NCI-H82 (cell line): ENCODE data around the gene PPP6R2.

Experiments used
- DNase-seq: peaks from one replicate; lab custom pipeline; 2025; lab: John Stamatoyannopoulos, UW

Gene PPP6R2

DNA sequence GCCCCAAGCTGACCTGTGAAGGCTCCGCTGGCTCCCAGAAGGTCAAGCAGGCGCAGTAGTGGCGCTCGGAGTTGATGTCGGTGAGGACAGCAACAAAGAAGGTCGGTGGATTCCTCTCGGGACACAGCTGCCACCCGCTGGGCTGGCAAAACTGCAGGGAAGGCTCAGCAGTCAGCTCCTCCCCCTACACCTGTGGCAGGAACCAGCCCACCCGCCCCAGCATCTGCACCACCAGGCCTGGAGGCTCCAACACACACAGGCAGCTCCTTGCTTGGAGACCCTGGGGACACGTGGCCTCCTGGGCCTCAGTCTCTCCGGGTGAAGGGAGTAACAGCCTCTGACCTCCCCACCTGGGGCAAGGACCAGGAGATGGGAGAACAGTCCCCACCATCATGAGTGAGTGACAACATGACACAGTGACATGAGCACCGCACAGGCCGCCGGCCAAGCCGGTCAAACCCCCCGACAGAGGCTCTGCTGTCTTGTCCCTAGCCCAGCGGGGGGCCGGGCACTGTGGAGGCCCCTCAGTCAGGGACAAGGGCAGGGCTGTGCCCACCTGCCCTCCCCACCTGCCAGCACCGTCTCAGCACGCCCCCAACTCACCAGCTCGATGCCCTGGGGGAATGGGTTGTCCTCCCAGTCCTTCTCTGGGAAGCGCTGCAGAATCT lies 124.8 kb downstream of the PPP6R2 start:
- DNase-seq, result no peak

DNA sequence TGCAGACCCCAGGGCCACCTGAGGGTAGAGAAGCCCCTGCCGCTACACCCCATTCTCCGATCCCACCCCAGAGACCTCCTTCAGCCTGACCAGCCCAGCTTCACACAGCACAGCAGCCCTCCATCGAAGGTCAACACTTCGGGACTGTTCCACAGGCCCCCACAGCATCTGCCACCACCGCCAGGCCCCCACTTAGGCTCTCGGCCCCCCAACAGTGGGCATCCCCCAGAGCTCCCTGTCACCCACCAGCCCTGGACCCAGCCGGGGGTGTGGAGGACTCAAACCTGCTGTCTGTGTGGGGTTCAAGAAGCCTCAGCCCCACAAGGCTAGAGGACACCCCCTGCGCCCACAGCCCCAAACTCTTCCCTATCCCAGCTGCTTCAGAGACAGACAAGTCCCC lies 125.5 kb downstream of the PPP6R2 start:
- DNase-seq, result no peak

DNA sequence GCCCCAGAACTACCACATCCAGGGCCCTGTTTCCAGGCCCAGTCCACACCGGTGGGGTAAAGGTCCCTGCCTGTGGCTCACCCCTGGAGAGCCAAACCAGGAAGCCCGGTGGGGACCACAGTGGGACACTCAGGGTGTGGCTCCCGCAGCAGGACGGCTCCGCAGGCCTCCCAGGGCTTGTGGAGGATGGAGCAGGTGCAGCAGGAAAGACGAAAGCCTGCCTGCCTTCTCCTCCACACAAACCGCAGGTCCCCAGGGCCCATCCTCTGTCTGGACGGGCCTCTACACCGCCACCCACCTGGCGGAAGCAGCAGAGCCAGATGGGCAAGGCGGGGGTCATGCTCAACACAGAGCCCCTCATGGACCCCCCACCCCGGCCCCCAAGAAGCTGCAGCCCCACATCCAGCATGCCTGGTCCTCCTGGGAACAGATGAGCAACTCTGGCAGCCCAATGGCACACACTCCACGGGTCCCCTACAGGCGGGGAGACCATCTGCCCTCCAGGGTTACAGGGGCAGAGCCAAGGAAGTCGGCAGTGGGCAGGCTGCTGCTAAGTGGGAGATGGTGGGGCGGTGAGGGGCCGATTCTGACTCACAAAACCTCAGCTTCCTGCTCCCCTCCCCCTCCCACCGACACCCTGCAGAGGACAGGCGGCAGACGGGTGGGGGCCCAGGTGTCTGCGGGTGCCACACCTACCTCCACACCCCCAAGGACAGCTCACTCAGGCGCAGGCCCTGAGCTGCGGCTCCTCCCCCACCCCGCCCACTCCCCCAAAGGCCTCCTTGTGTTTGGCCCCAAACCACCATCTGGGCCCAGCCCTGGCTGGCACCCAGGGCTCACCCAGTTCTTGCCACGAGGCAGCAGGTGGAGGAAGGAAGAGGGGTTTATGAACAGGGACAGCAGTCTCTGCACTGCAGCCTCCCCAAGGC lies 126.5 kb downstream of the PPP6R2 start:
- DNase-seq, result peak; percentile 24

DNA sequence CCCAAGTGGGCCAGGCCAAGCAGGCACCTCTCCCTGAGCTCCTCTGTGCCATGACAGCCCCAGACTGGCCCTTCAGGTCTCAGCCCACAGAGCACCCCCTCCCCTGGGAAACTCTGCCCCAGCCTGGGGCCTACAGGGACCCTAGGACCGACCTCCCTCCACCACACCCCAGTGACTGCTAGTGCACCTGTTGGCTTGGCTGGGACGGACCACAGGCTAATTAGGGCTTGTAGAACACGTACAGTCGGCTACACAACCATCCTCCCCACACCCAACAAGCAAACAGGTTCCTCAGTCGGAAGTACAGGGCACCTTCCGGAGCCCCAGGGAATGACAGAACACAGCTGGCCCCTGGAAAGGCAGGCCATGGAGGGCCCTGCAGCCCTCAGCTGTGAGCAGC lies 127.4 kb downstream of the PPP6R2 start:
- no peak for DNase-seq

DNA sequence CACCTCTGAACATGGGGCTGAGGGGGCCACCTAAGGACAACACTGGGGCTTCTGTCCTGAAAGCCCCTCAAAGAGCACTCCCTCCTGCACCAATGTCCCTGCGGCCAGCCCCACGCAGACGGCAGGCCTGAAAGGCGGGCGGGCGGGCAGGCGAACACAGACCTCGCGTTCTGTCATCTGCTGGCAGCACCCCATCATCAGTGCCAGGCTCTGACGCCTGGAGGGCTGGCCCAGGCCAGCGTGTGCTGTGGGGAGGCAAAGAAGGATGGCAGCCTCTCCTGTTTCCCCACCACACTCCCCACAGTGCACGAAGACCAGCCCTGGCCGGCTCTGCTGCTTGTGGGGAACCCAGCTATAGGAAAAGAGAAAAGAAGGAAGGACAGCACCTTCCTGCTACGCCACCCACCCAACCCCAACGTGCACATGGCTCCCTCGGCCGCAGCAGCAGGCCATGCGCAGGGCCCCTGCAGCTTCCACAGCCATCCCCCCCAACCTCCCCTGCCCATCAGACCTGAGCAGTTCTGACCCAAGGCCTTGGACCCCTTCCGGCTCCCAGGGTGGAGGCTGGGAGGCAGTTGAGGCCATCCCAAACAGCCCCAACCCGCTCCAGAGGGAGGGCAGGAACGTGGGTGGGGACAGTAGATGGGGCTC lies 128.2 kb downstream of the PPP6R2 start:
- no peak for DNase-seq

DNA sequence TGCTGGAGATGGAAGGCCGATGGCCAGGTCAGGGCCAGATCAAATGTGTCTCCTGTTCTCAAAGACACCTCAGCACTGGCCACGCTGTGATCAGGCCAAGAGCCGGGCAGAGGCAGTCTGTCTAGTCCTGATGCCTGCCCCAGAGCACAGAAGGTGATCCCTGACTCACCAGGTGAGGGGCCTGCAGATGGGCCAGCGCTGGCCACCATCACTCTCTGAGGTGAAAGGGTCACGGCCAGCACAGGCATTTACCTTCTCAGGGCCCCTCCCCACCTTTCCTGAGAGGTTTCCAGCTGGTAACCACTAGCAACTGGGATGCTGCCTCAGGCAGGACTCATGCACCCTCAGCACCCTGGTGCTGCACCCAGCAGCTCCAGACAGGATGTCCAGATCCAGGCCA lies 128.8 kb downstream of the PPP6R2 start:
- DNase-seq, result no peak

DNA sequence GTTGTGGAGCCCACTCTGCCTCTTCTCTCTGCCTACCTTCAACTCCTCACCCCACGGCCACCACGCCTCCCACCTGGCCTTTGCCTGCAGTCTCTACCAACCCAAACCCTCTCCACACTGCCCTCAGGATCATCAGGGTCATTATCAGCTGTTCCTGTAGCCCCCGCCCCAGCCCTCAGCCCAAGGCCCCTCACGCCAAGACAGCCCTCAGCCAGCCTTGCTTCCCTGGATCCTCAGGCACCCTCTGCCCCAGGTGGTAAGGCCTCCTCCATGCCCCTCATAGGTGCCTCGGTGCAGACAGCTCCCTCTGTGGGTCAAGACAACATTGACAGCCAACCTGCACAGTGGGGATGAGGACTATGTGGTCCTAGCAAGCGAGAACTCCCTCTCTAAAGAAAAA lies 130.0 kb downstream of the PPP6R2 start:
- peak; percentile 57 for DNase-seq

DNA sequence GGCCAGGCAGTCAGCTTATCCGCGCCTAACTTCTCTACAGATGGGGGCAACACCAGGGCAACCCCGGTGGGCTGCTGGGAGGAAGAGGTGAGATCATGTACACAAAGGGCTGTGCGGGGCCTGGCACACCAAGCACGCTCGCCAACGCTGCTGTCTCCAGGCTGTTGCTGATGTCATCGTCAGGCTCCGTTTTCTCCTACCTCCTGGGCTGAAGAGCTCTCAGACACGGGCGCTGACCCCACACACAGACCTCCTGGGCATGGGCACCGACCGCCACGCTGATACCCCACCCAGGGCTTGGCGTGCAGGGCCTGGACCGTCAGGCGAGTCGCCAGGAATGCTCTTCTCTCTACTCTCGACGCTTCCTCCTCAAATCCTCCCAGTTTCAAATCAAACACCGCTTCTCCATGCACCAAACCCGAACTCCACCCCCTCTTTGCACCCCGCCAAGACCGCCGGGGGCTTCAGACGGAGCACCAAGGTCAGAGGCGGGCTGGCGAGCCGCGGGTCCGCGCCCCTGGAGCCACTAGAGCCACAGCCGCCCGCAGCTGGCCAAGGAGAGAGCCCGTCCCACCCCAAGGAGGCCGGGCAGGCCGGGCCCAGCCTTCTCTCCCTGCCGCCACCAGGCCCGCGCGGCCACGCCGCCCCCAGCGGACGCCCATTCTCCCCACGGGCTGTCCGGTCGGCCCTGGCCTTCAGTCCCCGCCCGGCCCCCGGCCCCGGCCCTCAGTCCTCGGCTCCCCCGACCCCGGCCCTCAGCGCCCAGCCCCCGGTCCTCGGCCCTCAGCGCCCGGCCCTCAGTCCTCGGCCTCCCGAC lies 130.9 kb downstream of the PPP6R2 start:
- DNase-seq, result no peak

DNA sequence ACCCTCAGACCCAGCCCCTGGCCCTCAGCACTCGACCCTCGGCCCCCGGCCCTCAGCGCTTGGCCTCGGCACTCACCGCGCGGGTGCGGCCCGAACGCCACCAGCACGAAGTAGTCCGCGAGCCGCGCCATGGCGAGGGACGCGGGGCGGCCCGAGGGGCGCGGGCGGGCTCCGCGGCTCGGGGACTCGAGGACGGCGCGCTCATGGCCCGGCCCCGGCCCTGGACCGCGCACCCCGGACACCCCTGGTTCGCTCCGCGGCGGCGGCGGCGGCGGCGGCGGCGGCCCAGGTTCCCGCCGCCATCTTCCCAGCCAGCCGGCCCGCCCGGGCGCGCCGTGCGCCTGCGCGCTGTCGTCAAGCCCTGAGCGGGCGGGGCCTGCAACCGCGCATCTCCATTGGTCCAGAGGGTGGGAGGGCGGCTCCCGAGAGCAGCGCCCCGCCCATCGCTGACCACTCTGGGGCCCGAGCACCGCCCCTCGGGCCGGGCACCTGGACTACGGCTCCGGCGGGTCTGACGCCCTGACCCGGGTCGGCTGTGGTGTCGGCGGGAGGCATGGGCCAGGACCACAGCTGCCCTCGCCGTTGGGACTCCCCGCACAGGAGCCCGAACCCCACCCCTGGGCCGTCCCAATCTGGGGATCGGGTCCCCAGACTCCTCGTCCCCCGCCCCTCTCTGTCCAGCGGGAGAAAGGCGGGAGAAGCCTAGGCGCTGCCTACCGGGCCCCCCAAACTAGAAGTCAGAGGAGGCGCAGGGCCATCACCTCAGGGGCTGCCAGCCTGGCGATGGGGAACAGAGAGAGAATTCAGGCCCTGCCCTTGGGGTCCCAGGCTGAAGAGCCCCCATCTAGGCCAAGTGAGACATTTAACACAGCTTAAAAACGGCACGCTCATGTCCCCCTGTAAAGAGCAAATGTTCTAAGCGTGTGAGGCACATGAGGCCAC lies 131.9 kb downstream of the PPP6R2 start, which contains the start of gene SBF1:
SBF1 (minus strand) TSS at position 326 of the 942 bp plus-strand sequence; CDS start at position 131, 195 bp downstream.
- peak; percentile 86 for DNase-seq

DNA sequence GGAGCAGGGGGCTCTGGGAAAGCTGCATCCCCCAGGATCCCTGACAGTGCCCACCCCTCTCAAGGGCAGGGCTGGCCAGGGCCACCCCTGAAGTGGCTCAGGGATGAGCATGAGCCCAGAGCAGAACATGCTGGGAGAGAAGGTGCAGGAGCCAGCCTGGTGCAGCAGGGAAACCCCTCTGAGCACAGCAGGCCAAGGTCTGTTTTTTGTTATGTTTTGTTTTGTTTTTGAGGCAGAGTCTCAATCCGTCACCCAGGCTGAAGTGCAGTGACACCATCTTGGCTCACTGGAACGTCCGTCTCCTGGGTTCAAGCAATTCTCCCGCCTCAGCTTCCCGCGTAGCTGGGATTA lies 132.5 kb downstream of the PPP6R2 start:
- DNase-seq, result no peak

DNA sequence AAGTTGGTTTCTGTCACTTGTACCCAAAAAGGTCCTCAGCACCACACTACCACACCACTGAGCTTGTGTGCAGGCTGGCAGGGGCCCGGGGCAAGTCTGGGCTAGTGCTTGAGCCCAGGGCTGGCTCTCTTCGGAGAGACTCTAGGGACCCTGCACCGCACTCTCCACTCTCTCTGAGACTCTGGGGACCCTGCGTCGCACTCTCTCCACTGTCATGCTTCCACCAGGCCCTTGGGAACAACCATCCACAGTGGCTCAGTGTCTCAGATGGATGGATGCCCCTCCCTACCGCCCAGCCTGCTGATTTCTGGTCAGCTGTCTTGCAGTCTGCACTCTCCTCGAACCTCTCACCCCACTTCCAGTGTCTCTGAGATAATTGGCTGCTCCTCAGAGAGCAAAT lies 133.7 kb downstream of the PPP6R2 start:
- no peak for DNase-seq

DNA sequence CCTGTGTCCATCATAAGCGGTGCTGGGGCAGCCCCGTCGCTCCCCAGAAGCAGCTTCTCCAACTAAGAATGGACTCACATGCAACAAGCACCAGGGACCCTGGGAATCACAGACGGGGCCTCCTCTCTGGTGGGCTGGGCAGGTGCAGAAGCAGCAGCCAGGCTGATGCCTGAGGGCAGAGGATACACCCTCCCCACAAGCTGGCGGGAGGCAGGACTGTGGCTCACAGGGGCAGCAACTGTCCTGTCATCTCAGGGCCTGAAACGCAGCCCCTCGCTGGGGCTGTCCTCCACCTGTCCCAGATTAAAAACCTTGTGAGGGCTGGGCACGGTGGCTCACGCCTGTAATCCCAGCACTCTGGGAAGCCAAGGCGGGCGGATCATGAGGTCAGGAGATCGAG lies 134.8 kb downstream of the PPP6R2 start:
- no peak for DNase-seq

DNA sequence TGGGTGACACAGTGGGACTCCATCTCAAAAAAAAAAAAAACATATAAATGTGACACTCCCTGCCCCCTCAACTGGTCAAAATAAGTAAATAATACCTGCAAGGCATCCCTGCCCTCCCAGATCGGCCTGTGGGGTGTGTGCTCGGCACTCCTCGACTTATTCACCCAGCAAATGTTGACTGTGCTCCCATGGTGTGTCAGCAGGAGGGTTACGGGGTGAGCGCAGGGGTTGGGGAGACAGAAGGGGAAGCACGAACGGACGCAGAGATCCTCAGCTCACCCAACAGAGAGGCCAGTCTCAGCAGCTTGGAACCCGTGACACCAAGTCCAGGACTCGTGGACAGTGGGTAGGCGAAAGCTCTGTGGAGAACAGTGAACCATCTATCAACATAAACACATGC lies 136.6 kb downstream of the PPP6R2 start:
- no peak for DNase-seq

DNA sequence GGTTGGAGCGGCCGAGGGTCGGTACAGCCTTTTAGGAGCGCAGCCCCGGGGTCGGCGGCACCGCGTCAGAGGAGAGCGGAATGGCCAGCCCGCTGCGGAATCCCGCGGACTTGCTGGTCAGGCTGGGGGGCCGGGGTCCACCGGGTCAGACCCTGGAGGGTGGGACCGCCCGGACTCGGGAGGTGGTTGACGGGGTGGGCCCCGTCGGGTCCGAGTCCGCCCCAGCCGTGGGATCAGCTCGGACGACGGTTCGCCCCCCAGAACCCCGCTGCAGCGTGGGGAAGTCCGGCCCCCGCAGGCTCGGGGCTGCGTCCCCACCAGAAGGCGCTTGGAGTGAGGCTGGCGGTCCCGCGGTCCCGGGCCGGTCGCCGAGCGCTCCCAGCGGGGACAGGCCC lies 137.9 kb downstream of the PPP6R2 start:
- DNase-seq, result no peak

DNA sequence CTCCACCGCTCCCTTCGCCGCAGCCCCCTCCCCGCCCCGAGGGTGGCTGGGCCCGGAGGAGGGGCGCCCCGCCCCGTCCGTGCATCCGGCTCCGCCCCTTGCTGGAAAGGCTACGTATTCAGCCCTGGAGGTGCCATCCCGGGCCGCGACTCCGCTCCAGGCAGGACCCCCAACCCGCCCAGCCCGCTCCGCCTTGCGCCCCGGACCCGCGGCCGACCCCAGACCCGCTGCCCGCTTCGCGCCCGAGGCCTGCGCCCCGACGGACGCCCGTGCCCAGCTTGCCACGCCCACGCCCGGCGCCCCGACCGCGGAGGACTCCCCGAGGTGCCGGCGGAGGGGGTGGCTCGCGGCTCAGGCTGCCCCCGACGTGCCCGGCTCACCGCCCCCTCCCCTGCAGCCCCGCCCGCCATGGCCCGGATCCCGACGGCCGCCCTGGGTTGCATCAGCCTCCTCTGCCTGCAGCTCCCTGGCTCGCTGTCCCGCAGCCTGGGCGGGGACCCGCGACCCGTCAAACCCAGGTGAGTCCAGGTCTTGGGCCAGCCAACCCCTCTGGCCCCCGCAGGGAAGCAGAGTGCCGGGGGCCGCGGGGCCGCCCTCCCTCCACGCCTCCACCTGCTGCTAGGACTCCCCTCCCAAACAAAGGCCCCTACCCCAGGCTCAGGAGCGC lies 138.4 kb downstream of the PPP6R2 start, which contains the start of gene ADM2:
ADM2 (plus strand) TSS at position 104 of the 667 bp plus-strand sequence; CDS start at position 409, 305 bp downstream.
- DNase-seq, result peak; percentile 39

DNA sequence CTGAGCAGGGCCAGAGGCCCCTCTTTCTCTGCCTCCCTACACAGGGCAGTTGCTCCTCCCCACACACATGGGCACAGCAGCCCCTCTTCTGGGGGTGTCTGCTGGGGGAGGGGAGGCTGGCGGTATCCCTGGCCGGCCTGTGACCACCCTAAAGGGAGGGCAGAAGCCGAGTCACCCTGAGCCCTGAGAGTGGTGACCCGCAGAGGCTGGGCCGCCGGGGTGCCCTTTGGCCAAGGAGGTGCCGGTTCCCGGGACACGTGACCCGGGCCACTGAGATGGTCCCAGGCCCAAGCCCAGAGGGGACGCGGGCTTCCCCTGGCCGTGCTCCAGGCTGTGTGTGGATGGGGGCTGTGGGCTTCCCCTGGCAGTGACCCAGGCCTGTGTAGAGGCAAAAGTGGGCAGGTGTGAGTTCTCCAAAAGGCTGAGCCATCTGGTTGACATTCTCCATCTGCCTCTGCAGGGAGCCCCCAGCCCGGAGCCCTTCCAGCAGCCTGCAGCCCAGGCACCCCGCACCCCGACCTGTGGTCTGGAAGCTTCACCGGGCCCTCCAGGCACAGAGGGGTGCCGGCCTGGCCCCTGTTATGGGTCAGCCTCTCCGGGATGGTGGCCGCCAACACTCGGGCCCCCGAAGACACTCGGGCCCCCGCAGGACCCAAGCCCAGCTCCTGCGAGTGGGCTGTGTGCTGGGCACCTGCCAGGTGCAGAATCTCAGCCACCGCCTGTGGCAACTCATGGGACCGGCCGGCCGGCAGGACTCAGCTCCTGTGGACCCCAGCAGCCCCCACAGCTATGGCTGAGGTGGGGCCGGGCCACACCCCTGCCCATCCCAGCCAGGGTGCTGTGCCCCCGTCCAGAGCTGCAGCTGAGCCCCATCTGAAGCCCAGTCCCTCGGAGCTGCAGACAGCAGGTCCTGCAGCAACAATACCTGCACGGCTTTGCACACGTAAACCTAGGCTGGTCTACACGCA lies 139.3 kb downstream of the PPP6R2 start:
- no peak for DNase-seq

DNA sequence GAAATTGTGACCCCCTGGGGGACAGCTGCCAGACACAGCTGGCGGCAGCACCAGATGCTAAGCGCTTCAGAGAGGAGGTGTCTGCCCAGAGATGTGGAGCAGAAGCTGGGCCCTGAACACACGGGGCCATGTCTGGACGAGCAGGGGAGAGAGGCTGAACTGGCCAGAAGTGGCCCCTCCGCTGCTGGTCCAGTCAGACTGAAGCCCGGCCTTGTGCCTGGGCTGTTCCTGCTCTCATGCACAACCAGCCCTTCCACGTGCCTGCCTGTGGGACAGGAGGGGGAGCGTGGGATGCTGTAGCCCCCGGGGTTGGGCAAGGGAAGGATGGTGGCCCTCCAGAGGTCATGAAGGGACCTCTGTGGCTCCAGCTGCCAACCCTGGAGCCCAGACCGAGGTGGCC lies 140.0 kb downstream of the PPP6R2 start:
- no peak for DNase-seq

DNA sequence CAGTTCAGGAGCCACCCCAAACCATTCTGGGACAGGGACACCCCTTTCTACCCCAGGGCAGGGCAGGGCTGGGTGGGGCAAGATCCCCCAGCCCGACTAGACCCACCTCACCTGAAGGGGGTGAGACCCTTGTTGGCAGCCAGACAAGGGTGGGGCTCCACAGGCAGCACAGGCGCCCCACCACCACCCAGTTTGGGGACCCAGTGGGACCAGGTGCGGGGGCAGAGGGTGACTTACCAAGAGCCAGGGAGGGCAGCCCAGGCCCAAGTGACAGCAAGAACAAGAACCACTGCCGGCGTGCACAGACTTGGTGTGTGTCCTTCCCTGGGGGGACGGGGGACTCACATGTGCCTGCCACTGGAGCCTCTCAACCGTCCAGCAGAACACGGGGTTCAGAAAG lies 140.4 kb downstream of the PPP6R2 start:
- no peak for DNase-seq
